ENCODE data around the gene NPR1. TPM values are rescaled to one million over a fixed set of nuclear protein-coding genes. Genes with fewer than 3 reads are reported as not detected.

NPR1 gene
- total RNA-seq, result 9.8 and 10.5 TPM in 2 replicates
- 13.3 and 13.8 TPM in 2 replicates for polyA plus RNA-seq
- polyA plus RNA-seq (2011; cell fraction: cytosol; rRNA removed), result 7.1 and 10.0 TPM in 2 replicates
- polyA plus RNA-seq (2011; cell fraction: nucleus; rRNA removed), result 16.7 and 28.0 TPM in 2 replicates
- 1.8 and 8.8 TPM in 2 replicates for polyA plus RNA-seq (2012)
- 20.2 and 21.4 TPM in 2 replicates for polyA minus RNA-seq
- polyA minus RNA-seq (2011; cell fraction: cytosol; rRNA and poly(A)+ RNA removed), result 45.8 TPM
- polyA minus RNA-seq (2011; cell fraction: nucleus; rRNA and poly(A)+ RNA removed), result 4.1 and 7.5 TPM in 2 replicates
- percentile 30 among the genes with signal in this experiment for Bru-seq, nascent RNA
- BruChase-seq, experiment 1, labeled RNA remaining after a 6-hour chase, result percentile 36 among the genes with signal in this experiment
- BruChase-seq, experiment 2, labeled RNA remaining after a 2-hour chase, result percentile 34 among the genes with signal in this experiment
- long read RNA-seq, full-length matches to known transcripts, result 8 of 90 reads
- long read RNA-seq, partial matches to known transcripts, result 75 of 90 reads
- long read RNA-seq, other reads (novel, unspliced or antisense), result 7 of 90 reads

GRCh38 chr1:153678519-153679336, at the start of gene NPR1:
Gene NPR1 (plus strand): TSS chr1:153678688. CDS start chr1:153679109, 421 bp downstream.
- dilution Hi-C loops (cut with MboI; ENCODE audit: extremely low pct_ligation_motif_present, low sequenced_read_pairs), result no loop called here
- Histone ChIP-seq H3K4me3 (replicated peaks in 1 of 3; ENCODE audit: insufficient read depth in 1 of 3, low read depth in 1 of 3, low read length in 3 of 3) (peak within 1 kb of the TSS; percentile 35 to 44 (median 40)), H3K27me3 (ENCODE audit: control insufficient read depth in 2 of 2, insufficient read depth in 2 of 2, low read length in 2 of 2) (peaks cover 4 to 5% of the 10 kb centered on the region in 2 experiments), H3K9ac (replicated peaks; ENCODE audit: extremely low read depth, insufficient read depth, low read length) (no peak within 1 kb of the TSS), H3K9me3 (replicated peaks; ENCODE audit: control insufficient read depth, insufficient read depth, low read length) (no peaks in the 10 kb centered on the region), H3K79me2 (ENCODE audit: control insufficient read depth, insufficient read depth, low read length) (no peaks in the 10 kb centered on the region), H3K4me2 (ENCODE audit: insufficient read depth, low read length) (peak within 1 kb of the TSS; percentile 62), H3K36me3 (ENCODE audit: control insufficient read depth in 2 of 2, extremely low read depth in 1 of 2, insufficient read depth in 2 of 2, low read length in 2 of 2) (peaks cover 0 to 7% of the 10 kb centered on the region in 2 experiments), H4K20me1 (replicated peaks; ENCODE audit: control insufficient read depth, extremely low read depth, insufficient read depth, low read length) (no peaks in the 10 kb centered on the region), H3K9me1 (replicated peaks; ENCODE audit: control insufficient read depth, extremely low read depth, insufficient read depth, low read length) (no peaks in the 10 kb centered on the region), H3K27ac (ENCODE audit: insufficient read depth, low read depth, low read length) (no peak within 1 kb of the TSS), H3K4me1 (ENCODE audit: control insufficient read depth, extremely low read depth, insufficient read depth, low read length) (peaks cover 11% of the 10 kb centered on the region), H2AFZ (ENCODE audit: low read depth, low read length) (peak within 1 kb of the TSS; percentile 87)
- ChIA-PET CTCF (interaction anchor here (0.9 to 7.0 kb wide), 17 partner anchors 19 to 312 kb away, joined by 3 to 83 read pairs (median 5); partner anchors contain the start of genes INTS3, RAB13, RPS27 and SLC27A3), POLR2A (no interaction called here)
- intact Hi-C loops (cut with micrococcal nuclease), result loop anchor here (1.0 kb wide), 1 partner anchor 20 kb away; no protein-coding TSS in a partner anchor
- DNase-seq (ENCODE audit: low read depth, low spot score), result peak; percentile 32
- BruUV-seq (replicated peaks), result no TSS peak
- TF ChIP-seq POLR2A (IDR thresholded peaks at IDR 0.05; ENCODE audit: low read depth, low read length) (no peak), CTCF (IDR thresholded peaks at IDR 0.05; ENCODE audit: extremely low read depth in 1 of 2, insufficient read depth in 1 of 2, low read depth in 1 of 2, low read length in 2 of 2) (peak in 1 of 2 donors; percentile 7), EZH2 (IDR thresholded peaks at IDR 0.05; ENCODE audit: borderline replicate concordance, low read depth, low read length, severe bottlenecking) (no peak), MYC (IDR thresholded peaks at IDR 0.05; ENCODE audit: low read depth, low read length) (no peak), POLR2AphosphoS5 (IDR thresholded peaks at IDR 0.05; ENCODE audit: insufficient read depth, low read depth, low read length) (no peak), MAX (IDR thresholded peaks at IDR 0.05; ENCODE audit: insufficient read depth, insufficient read length) (no peak)
- peak; percentile 69 for FAIRE-seq
